HG02623 (cell line): Measurements from ENCODE around the gene CACHD1.
"Not testable (repeated sequence)": the region's sequence is repeated elsewhere in the genome, so short reads cannot be mapped to it uniquely, and the experiment has no call there.

Experiments used
- ATAC-seq: cut with Tn5 transposase; IDR thresholded peaks from one replicate; pipeline ENCODE4 v1.9.1; 2021; ENCODE audit warnings: moderate library complexity; ENCODE audit not compliant: unreplicated experiment

CACHD1 gene

DNA sequence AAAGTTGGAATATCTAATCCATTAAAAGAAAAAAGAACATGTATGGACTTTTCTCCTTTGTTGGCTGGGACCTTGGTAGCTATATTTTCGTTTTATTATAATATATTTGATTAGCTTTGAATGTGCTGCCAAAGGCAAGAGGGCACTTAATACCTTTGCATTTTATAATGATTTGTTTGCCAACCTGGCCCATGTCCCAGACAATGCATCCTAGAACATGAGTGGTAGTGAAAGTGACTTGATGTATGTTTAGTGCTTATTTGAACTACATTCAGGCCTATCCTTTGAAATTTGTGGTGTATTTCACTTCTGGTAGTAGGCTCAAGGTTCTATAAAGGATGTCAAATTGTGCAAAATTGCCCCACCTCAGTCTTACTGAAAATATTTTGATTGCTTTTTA, 25.9 kb downstream of the CACHD1 start:
- ATAC-seq, result no peak

DNA sequence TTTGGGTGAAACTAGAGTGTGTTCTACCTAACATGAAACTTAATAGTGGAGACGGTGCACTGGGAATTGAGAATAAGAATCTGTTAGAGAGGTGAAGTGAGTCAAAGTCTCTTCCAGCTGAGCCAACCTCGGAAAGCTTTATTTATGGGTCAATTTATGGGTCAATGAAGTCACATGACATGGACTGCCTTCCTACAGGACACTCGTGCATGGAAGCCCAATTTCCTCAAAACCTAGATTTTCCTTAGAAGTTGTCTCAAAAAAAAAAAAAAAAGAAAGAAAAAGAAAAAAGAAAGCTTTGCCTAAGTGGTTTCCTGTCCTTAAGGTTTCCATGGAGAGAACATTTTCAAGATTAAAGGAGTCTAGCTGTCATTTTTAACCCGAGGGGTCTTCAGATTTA, 26.7 kb downstream of the CACHD1 start:
- ATAC-seq, result no peak

DNA sequence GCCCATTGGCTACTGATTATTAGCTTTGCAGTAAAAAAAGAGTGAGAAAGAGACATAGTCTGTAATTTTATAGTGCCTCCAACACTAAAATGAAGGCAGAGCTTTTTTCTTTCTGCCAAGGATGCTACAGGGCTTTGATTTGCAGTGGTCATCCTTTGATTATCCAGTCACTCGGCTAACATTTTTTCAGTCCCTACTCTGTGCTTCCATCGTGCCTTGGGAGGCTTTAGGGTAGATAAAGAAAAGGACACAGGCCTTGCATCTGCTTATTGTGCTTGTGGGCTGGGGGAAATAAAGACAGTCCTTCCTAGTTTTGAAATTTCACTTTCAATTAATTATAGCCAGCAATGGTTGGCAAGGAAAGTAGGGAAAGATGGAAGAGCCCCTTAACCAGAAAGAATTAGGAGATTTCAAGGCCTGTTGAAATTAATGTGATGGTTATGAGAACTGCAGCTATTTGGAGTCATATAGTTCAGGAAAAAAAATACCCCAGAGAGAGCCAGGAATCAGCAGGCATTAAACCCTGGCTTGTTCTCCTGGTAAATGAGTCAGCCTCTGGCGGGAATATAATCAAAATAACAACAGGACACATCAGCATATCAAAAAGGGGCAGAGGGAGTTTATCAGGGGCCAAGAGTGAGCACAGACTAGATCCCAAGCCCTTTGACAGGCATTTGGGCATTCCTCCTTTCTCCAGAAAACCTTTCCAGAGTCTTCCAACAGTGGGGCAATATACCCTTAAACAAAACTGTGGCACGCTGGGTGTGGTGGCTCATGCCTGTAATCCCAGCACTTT, 27.4 kb downstream of the CACHD1 start:
- ATAC-seq, result no peak

DNA sequence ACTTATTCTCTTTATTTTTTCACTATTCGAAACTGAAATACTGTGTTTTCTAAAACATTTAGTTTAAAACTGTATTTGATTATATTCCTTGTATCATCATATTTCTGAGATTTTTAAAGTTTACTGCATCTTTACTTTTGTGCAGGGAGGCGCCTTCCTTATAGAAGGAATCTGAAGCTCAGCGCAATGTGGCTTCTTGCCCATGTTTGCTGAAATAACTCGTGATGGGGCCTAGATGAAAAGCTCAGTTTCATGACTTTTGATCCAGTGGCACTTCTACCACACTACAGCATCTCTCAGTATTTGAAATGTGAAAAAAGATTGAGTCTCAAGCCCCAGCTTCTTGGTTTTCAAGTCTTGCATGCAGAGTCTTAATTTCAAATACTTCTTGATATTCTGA, 28.4 kb downstream of the CACHD1 start:
- no peak for ATAC-seq

DNA sequence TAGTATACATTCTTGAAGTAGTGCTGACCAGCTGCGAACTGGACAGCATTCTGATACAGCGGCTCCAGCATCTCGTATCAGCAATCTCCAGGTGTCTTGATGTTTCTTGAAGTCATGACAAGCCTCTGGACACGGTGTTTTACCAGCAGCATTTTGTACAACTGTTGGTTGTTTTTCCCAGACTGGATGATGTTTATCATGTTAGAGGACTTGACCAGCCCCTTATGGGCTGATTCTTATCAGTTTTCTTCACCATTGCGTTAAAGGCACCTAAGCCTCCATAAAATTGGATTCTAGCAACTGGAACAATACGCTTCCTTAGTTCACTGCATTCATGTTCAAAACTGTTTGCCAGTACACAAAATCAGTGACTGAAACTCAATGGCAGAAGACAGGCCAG, 29.1 kb downstream of the CACHD1 start:
- ATAC-seq, result no peak

DNA sequence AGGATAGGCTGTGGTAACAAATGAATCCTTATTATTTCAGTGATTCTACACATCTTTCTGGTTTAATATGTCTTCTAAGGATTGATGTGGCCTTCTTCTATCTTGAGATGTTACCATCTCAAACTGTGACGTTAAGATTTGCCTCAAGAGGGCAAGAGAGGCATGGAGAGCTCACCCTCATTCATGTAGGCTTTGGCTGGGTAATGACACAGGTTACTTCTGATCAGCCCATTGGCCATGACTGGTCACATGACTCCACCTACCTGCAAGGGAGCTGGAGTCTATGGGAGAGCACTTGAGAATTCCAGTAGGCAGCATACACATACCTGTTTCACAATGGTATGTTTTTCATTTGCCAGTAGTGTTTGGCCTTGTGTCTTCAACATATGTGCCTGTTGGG, 30.0 kb downstream of the CACHD1 start:
- no peak for ATAC-seq

DNA sequence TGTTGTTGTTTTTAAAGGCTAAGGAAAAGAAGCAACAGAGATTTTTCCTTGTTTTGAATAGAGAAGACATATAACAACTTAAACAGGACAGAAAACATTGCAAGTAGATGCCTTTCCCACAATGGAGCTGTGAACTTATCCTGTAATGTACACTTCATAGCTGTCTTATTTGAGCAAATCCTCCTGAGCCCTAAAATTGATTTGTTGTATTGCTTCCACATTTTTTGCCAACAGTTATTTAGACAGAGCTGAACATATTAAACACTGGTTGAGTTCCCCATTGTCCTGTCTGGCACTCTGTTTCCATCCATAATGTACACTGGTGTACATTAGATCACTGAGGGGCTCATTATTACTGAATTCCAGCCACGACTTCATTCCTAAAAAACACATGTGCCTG, 32.2 kb downstream of the CACHD1 start:
- no peak for ATAC-seq

DNA sequence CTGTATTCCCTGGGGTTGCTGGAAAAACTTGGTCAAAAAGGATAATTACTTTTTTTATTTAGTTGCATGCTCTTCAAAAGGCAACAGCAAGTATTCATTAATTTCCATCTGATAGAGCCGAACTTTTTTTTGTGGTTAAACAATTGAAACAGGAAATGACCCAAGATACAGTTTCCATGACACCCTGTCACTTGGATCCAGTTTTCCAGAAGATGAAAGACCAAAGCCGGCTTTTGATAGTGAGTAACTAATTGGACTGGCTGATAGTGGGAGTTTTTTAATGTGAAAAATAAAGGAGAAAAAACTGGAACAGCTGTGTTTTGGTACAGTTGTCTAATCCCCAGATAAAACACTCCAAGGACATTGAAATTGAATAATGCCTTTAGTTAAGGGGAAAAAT, 33.0 kb downstream of the CACHD1 start:
- no peak for ATAC-seq

DNA sequence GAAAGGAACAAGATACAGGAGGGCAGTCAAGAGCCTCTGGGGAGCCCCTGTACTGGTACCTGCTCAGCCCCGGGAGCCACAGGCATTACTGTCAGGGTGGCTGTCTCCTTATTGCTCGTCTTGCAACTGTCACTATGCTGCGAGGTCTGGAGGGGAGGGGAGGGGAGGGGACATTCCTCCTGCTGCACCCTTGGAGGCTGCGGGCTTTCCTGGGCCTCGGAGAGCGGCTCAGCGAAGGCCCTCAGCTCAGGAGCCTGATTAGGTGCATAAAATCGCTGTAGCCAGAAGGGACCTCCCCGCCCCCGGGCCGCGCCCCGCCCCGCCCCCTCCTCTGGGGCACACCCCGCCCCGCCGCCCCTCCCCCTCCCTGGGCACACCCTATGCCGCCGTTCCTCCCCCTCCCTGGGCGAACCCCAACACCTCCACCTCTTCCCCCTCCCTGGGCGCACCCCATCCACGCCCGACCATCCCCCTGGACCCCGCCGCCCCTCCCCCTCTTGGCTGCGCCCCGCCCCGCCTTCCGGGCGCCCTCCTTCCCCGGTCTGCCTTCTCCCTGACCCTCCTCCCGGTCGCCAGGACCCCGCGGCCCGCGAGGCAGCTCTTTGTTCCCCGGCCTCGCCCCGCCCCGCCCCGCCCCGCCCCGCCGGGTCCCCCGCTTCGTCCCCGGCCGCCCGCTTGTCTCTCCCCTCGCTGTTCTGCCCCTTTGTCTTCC, 35.5 kb downstream of the CACHD1 start:
- ATAC-seq, result no peak

DNA sequence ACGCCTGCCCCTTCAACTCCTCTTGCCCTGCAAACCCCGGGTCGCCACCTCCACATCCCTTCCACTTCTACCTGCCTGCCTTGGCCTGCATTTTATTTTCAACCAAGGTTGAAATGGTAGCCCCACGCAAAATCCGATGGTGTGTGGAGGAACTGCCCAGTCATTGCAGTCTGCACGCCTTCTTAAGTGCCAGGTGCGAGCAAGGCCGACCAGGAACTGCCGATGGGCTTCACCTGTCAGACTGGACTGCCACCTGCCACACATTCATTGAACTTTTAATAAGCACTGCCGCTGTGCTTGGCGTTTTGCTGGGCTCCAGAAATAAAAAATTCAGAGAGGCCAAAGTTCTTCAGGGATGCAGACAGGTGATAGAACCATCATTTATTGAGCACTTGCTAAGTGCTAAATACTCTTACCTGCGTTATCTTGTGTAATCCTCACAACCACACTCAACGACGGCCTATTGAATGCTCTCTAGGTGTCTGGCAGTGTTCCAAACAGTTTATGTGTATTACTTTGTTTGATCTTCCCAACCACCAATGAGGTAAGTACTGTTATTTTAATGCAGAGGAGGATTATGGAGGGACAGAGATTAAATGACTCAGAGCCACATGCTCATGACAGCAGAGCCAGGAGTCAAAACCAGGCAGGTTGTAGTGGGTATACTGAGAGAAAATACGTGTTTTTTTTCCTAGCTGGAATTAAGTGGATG, 36.2 kb downstream of the CACHD1 start:
- ATAC-seq, result no peak

DNA sequence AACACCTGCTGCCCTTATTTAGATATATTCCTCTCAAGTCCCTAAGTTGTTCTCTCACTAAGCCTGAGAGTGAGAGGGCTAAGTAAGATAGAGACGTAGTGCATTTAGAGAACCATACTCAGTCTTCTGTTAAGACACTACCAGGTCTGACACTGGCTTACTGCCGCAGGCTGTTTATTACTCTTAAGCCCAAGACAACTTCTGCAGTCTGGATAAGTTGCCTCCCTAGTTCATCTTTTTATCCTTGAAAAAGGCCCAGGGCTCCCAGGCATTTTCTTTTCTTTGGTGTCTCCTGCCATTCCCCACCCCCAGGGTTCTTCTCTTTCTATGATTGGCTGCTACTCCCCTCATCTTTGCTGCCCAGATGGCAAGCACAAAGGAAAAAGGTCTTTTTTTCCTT, 38.7 kb downstream of the CACHD1 start:
- ATAC-seq, result no peak

DNA sequence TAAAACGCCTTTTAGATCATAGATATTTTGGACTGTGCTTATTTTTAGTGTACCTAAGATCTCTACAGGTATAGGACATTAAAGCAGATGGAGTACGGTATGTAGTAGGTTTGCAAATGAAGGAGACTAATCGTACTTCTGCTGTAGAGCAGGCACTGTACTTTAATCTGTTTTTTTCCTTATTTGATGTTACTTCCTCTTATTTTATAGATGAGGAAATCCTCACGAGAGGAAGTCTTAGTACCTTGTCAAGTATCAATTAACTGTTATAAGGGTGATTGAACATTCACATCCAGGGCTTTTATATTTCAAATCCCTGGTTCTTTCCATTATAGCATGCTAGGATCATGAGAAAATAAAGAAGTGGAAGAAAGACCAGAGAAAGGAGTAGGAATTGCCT, 41.1 kb downstream of the CACHD1 start:
- ATAC-seq, result no peak

DNA sequence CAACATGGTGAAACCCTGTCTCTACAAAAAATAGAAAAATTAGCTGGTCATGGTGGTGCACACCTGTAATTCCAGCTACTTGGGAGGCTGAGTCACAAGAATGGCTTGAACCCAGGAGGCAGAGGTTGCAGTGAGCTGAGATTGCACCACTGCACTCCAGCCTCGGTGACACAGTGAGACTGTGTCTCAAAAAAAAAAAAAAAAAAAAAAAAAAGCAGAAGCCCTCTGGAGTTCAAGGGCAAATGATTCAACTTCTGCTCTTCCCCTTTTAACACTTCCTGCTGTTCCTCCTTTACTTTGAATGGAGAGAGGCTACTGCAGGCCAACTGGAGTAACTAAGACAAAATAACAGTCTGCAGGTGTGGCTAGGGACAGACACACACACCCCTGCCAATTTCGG, 42.3 kb downstream of the CACHD1 start:
- ATAC-seq, result not testable (repeated sequence)

DNA sequence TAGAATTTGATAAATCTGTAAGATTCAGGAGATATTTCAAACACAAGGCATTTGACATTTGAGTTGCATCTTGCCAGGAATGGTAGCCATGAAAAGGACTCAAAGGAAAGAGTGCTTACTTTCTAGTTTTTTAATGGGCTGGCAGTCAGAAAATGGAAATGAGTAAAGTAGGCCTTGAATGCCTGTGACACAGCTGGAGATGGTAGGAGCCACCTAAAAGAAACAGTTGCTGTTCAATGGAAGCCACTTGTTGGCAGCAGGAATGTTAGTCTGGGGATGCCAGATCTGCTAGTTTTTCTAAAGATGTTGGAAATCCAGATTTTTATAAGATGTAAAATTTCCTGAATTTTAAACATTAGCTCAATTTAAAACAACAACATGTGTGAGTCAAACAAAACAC, 43.6 kb downstream of the CACHD1 start:
- ATAC-seq, result no peak

DNA sequence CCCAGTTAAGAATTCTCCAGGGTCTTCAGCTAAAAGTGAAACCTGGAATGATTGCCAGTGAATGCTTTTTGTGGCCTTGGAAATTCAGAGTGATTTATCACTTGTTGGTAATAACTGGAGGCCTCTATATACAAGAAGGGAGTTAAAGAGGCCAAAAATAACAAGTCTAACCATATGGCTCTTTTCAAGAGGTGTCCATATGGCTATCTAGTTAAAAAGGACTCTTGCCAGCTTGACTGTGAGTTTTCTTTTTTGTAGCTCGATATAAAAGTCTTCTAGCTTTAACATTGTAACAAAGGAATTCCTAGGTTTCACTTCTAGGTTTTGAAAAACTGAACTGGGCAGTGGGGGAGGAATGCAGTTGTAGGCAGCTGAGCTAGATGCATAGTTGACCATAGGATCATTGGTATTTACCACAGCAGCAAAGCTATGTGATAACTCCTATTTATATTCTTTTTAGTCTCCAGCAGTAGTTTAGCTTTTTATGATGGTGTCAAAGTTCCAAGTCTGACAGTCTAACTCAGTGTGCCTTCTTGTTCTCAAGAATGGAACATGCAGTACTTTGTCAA, 44.4 kb downstream of the CACHD1 start:
- no peak for ATAC-seq

DNA sequence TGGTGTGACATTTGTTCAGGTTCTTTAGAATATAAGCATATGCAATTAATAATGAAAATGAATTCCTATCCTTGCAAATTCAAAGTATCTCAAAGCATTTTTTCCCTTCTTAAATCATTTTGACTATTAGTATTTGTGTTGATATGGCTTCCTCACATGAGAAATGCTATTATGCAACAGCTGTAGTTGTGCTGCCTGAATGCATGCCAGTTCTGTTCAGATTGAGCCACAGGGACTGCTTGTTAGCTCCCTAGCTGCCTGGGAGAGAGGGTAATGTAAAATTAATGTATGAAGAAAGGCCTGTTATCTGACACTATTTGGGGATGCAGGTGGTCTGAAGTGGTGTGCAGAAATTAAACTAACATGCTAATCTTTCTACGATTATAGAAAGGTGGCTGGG, 45.5 kb downstream of the CACHD1 start:
- ATAC-seq, result no peak

DNA sequence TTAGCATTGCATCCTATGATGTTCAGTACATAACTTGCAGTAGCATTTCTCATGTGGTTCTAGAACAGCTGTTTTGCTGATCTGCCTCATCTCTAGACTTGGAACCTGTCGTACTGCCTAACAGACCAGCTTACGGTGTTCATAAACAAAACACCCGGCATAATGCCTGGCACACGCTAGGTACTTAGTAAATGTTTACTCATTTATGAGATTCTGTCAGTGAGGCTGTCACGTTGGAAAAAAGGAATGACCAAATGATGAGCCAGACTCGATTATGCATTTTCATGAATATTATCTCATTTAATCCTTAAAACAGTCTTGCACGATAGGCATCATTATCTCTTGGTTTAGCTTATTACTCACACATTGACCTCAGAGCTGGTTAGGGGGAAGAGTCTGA, 46.4 kb downstream of the CACHD1 start:
- no peak for ATAC-seq

DNA sequence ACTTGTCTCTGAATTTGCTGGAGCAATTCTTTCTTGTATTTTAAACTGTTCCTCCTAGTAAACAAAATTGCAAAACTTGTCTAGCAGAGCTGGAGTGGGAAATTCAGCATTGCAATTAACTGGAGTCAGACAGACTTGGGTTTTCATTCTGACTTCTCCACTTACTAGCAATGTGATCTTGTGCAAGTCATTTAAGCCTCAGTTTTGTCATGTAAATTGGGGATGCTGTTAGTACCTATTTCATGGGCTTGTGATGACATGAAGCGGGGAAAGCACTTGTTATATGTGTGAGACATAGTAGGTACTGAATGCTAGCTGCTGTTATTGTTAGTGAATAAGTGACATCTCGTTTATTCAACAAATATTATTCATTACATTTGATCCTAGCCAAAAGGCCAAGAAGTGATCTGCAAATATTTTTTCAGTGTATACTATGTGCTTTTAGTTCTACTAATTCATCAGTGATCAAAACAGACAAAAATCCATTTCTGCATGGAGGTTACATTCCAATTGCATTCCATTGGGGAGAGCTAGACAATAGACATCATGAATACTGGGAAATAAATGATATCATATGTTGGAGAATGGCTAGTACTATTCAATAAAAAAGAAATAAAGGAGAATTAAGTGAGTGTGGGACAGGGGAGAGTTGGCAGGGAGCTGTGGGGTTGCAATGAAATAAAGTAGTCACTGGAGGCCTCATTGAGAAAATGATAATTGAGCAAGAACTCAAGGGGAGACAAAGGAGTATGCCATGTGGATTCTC, 47.1 kb downstream of the CACHD1 start:
- no peak for ATAC-seq

DNA sequence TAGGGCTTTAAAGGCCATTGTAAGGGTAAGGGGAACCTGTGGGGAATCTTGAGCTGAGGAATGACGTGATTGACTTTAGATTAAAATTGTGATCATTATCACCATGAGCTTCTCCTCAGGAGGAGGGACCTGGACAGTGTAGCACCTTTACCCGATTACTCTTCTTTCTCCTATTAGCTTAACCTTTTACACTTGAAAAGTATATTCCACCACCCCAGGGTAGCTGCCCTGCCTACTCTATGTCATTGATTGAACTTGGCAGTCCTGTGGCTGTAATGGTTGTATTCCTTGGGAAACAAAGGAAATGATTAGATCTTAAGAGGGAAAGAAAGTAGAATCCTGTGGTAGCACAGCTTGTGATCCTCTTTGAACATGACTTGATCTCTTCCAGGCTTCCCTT, 47.7 kb downstream of the CACHD1 start:
- no peak for ATAC-seq

DNA sequence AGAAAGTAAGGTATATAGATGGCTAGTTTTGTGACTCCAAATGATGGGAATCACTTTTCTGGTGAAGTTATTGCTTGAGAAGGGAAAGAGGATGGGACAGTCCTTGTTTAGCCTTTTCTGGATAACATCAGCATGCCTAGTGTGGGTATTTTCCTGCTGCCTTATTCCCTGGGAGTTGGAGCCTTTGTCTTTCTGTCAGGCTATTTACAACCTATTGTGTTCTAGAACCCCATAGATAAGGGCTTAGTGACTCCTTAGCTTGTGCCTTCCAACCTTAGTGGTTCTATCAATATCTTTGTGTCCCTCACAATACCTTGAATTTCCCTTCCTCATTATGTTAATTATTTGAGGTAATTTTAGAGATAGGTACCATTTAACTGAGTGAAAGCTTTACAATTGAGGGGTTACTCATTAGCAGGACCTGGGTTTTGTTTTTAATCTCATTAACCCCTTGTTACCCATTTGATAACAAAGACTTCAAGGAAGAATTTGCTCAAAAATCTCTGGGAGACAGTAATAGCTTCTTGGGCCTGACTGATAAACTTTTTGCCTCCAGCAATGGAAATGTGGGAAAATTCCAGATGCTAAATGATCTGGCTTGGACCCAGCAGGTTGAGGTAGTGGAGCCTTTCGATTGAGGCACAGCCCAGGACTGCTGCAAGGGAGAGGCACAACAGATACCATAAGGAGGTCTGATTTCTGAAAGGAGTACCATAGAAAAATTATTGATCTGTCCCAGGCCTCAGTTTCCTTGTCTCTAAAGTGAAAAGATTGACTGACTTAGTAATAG, 49.0 kb downstream of the CACHD1 start:
- no peak for ATAC-seq
